Kasumi-1 (cell line): ENCODE results near the gene CD274.

ENCODE experiments used
- DNase-seq, 2 experiments: peaks; one replicate each; lab custom pipeline; 2025; lab: John Stamatoyannopoulos, UW

CD274 gene

DNA sequence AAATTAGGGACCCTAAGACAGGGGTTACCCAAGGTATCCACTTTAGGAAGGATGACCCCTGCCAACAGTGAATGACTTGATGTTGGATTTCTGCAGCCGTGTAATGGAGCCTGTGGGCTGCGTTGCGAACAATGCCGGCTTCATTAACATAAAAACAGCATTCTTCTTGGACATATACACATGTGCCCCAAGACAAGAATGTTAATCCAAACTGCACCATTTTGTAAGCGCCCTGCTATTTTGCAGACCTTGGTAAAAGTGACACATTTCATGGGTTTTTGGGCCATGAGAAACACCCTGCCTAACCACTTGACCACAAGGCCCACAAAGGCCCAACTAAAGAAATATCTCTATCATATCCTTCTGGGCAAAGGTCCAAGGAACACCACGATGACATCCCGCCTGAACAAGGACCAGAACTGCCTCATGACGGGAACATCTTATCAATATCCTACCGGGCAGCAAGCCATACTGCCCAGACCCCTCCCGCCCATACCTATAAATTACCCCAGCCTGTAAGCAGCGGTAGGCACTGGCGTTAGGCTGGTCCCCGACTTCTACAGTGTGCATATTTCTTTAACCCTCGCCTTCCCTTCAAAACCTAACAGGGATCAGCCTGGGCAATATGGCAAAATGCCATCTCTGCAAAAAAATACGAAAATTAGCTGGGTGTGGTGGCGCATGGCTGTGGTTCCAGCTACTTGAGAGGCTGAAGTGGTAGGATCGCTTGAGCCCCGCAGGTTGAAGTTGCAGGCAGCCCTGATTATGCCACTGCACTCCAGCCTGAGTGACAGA is 50.3 kb downstream of the CD274 start:
- no peak for DNase-seq

DNA sequence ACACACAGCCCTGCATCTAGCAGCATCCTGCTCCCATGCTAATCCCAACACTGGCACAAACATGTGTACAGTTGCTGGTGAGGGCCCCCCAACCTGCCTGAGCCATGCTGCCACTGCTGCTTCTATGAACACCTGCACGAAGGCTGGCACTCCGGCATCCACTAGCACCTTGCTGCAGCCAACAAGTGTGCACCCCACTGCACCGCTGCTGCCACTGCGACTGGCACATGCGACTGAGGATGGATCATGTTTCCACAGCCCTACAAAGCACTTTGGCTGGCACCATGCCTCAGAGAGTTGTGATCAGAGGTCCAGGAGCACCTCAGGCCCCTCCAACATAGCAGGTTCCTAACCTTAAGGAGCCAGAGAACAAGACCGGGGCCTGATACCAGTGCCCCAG is 52.2 kb downstream of the CD274 start:
- DNase-seq: no peak

DNA sequence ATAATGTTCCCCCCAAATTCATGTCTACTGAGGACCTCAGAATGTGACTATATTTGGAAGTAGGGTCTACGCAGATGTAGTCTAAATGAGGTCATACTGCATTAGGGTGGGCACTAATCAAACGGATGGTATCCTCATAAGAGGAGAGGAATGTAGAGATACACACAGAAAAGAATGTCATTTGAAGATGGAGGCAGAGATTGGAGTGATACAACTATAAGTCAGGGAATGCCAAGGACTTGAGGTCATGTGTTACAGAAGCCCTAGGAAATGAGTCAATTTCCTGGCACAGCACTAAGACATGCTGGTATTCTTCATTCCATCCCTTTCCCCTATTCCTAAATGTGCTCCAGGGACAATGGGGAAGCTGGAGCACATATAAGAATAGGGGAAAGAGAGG is 59.2 kb downstream of the CD274 start:
- no peak for DNase-seq

DNA sequence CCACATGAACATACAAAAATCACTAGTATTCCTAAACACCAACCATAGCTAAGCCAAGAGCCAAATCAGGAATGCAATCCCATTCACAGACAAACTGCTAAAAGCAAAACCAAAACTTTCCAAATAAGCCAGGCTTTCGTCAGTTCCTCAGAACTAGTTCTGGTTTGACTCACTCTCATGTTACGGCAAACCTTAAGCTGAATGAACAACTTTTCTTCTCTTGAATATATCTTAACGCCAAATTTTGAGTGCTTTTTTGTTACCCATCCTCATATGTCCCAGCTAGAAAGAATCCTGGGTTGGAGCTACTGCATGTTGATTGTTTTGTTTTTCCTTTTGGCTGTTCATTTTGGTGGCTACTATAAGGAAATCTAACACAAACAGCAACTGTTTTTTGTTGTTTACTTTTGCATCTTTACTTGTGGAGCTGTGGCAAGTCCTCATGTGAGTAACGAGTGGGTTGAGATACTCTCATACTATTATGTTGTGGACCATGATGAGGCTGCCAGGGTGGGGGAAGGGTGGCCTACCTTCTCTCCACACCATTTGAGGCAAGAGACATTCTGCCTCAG is 60.1 kb downstream of the CD274 start, which contains the start of gene PDCD1LG2:
TSS of gene PDCD1LG2 (plus strand) at position 172 of the 572 bp plus-strand sequence. CDS start 12,016 bp downstream, outside the sequence.
- DNase-seq: no peak

DNA sequence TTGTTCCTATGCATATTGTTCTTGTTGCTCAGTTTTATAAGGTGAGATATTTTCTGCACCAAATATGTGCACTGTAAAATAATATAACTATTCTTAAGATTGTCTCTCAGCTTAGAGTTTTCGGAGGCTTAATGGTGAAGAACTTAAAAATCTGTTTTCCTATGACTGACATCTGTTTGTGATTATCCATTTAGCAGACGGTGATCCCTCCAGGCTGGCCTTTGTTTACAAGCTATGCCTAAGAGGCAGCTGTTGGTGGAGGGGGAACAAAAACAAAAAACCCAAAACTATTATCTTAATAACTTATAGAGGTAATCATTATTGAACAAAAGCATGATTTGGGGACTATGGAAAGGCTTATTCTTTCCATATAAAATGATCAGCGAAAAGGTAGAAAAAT is 60.6 kb downstream of the CD274 start:
- no peak for DNase-seq

DNA sequence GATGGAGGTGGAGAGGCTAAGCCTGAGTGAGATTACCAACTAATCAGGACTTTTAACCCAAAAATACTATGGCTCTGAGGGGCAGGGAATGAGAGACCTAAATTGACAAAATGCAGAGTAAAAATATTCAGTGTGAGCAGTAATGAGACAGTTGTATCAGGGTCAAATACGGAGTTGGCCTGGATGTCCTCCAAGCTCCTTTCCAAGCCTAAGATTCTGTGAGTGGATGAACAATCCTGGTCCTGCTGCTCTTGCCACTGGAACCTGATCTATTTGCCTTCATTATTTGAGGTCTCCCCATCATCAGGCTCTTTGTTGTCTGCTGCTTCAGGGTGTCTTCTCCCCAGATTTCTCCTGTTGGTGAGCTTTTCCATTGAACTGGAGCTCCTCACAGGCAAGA is 61.1 kb downstream of the CD274 start:
- no peak for DNase-seq

DNA sequence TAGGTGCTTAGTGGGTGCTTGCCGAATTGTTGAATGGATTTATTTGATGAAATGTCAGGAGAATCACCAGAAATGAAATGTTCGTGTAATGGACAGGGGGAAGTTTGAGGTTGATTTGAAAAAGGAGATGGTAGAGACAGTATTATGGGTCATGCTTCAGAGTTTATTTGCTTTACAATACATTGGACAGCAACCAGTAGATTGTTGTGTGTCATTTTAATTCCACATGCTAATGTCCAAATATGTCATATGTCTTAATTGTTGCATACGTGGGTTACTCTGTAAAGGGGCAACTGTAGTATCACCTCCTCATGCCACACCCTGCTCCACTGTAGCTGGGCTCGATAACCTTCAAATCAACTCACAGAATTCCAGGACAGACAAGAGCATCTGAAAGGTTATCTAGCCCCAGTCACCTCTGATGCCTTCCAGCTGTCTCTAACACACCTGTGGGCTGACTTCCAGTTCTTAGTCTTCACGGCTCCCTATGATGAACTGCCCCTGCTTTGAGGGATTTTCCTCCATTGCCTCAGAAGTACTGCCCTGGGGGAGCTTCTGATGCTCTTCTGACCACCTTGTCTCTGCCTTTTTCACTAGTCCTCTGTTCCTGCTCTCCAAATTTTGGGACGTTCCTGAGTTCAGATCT is 61.7 kb downstream of the CD274 start:
- no peak for DNase-seq

DNA sequence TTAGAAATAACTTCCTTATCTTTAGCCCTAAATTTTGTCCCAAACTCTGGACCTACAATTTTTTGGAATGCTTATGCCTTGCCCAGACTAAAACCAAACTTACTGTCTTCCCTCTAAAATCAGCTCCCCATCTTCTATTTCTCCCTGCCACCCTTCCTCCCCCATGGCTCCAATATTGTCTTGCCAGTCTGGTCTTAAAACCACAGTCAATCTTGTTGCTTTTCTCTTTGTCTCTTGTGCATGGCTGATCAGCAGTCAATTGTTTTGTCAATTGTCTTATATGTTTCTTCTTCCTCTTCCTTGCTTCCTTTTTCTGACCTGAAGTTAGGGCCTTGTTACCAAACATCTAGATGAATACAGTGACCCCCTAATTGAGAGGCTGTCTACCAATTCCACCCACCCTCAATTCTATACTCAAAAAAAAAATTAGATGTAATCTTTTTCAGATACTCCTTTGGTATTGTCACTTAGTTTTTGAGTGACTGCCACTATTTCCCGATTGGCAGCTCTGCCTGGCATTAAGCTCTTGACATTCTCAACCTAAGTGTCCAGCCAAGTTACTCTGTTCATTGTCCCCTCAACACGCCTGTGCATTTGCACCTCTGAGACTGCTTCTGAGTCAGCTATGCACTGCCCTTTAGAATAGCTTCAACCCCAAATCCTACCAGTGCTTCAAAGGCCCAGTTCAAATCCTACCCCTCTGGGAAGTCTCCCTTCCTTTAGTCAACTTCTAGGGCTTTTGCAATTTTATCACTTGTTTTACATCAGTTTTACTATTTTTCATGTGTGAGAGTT is 62.5 kb downstream of the CD274 start:
- DNase-seq: no peak

DNA sequence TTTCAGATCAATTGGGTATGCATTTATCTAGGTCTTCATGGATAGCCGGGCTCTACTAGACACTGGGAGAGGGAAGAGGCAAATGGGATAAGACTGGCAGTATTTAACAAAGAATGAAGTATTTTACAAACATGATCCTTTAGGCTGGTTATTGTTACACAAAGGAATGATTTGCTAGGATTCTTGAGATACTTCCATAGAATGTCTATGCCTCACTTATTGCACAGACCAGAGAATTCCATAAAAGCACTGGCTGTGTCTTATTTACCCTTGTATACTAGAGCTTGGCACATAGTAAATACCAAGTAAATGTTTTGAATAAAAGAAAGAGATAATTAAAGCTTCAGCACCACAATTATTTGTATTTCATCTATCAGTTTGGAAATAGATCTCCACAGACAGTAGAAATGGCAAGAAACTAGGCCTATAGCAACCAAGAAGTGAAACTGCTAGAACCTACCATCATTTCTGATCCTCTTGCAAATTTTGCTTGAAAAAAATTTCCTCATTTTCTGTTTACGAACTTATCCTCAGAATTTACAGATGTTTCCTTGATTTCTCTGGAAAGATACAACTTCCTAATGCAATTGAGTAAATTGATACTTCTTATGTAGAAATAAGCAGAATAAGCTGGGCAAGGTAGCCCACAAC is 63.7 kb downstream of the CD274 start:
- no peak for DNase-seq

DNA sequence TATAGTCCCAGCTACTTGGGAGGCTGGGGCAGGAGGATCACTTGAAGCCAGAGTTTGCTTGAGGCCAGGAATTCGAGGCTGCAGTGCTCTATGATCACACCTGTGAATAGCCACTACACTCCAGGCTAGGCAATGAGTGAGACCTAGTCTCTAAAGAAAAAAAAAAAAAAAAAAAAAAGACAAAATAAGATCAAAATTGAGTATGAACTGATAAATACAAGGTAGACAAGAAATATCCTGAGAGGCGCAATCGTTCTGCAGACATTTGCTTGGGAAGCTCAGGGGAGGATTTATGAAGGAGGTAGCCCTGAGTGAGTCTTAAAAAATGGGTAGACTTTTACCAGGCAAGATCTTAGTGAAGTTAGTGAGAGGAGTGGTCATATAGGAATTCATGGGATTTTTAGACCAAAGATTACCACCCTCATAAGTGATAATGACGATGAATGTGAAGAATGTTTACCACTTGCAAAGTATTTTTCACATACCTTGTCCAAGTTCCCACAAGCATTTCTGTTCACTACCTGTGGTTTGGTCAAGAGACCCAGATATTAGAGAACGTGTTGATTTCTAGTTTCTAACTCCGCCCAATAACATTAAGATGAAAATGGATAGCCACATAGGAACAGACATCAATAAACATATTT is 64.4 kb downstream of the CD274 start:
- DNase-seq: no peak

DNA sequence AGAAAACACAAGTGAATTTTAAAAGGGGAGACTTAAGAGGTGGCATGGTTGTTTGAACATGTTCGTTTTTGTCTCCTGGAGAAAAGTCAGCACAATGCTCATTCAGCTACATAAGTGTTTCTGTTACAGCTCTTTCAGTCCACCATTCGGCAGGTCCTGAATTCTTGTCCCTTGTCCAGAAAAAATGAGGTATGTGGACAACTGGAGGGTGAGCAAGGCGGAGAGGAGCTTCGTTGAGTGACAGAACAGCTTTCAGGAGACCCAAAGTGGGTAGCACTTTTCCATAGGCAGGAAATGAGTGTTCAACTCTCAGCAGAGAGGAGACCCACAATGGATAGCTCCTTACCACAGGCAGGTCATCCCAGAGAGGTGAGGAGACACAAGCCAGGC is 64.9 kb downstream of the CD274 start:
- DNase-seq: no peak

DNA sequence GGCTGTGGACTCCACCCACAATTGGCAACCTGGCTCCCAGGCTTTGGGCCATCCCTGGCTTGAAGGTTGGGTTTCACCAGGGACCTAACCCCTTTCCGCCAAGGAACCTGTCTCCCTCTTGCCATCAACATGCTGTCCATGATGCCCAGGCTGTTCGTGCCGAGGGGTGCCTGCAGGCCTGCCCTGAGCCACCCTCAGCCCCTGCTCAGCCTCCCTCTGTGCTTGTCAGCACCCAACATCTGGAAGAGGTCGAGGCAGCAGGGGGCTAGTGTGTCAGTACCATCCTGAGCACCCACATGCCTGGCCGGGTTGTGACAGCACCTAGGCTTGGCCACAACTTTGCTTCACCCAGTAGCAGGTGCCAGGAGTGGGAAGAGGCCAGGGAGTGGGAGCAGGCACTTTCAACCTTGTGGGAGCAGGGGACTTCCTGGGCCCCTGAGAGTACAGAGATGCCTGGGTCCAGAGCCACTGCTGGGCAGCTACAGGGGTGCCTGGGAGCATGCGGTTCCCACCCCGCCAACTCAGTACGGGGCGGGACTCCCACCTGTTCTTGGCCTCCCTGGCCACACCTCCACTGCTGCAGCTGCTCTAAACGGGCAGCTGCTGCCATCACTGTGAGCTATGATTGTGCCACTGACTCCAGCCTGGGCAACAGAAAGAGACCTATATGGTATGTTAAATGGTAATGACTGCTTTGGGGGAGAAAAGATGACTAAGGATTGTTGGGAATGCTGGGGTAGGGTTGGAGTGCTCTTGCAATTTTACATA is 66.3 kb downstream of the CD274 start:
- DNase-seq: no peak

DNA sequence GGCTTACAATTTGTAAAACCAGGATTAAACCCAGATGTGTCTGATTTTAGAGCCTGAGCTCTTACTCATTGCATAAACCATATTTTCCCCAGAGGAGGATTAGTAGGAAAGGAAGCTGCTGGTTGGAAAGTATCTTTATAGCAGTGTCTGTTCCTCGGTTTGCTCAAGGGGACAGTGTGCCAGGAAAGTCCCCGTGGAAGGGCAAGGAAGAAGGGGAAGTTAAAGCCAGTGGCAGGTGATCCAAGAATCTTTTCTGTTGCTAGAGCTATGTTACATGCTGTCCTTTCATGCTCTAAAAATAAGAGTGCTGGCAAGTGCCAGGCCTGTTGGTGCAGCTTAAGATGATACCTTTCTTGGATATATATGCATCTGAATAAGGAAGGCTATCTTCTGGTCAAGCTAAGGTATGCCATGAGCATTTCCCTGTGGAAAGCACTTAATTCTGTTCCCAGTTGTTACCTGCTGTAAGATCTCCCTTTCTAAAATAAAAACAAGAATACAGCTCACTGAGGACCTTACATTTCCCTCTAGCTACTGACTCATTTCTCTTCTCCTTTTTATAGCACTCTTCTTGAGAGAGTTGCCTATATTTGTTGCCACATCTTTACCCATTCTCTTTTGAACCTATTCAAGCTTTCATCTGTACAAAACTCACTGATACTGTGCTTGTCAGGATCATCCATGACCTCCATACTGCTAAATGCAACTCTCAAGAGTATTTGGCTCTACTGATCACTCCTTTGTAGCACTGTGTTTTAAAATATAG is 68.0 kb downstream of the CD274 start:
- peak; percentile 4 to 10 for DNase-seq

DNA sequence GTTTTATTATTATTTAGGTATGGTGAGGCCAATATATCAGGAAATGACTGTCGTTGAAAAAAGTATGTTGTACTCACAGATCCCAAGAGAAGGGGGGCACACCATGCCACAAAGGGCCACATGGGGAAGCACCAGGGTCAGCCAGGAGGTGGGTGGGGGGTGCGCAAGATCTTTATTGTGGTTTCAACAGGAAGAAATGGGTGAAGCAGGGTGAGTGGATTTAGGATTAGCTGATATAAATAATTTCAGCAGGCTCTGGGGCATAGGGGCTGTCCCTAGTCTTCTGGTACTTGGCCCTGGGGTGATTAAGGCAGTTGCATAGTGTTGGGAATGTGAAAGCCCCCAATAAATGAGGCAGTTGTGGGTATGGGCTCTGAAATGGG is 68.6 kb downstream of the CD274 start:
- DNase-seq: no peak
